Measurements from ENCODE around the gene DOCK9.

GRCh38 chr13:99015606-99016490 is 38.0 kb upstream of the DOCK9 start:
- TF ChIP-seq CTCF (IDR thresholded peaks at IDR 0.05; ENCODE audit: extremely low read depth in 1 of 2, insufficient read depth in 1 of 2, low read depth in 1 of 2, low read length in 2 of 2): no peak
- no peak for TF ChIP-seq MAX (IDR thresholded peaks at IDR 0.05; ENCODE audit: insufficient read depth, insufficient read length)
- TF ChIP-seq POLR2A (IDR thresholded peaks at IDR 0.05; ENCODE audit: low read depth, low read length): no peak
- TF ChIP-seq EZH2 (IDR thresholded peaks at IDR 0.05; ENCODE audit: borderline replicate concordance, low read depth, low read length, severe bottlenecking): no peak
- no peak for TF ChIP-seq POLR2AphosphoS5 (IDR thresholded peaks at IDR 0.05; ENCODE audit: insufficient read depth, low read depth, low read length)

All from endothelial cell of umbilical vein (primary cell).